ENCODE data around the gene ETV6. TPM values are rescaled to one million over a fixed set of nuclear protein-coding genes. Genes with fewer than 3 reads are reported as not detected.

Gene ETV6
- total RNA-seq, 1 donor from 2014 or later: 14.7 TPM

DNA sequence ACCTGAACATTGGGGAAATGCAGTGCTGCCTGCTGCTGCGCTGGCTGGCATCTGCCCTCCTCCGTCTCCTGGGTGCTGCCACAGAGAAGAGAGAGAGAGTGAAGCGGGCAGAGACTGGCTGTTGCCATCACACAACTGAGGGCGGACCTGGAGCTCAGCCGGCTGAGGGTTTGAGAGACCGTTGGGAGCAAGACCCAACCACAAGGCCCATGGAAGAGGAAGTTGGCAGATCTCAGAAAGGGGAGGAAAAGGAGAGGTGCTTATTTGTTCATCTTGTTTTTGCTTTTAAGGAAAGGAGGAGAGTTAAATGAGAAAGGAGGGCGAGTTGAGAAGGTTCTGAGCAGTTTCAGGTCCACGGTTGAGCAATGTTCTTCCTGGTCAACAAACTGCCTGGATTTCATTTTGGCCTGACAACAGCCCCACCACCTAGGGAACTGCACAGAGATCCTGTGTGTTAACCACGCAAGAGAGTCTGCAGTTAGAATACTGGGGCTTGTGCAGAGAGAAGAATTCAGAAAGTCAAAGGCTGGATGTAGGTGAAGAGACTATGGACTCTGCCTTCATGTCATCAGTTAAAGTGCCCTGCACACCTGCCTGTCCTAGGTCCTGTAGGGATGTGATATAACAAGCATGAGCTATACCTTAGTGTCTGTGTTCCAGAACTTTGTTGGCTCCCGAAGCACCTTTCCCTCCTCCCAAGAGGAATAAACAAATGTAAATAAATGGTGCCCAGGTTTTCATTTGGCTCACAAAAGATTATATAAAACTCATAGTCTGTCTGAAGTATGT, 124.6 kb downstream of the ETV6 start:
- Histone ChIP-seq H3K4me3 (no peak overlapping the region), H3K27ac (no peak overlapping the region), H3K4me1 (peaks cover 8% of the 10 kb centered on the region), H3K27me3 (no peaks in the 10 kb centered on the region), H3K36me3 (no peaks in the 10 kb centered on the region), H3K9me3 (no peaks in the 10 kb centered on the region)
- TF ChIP-seq POLR2AphosphoS5 (IDR thresholded peaks at IDR 0.05; ENCODE audit: insufficient read depth in 1 of 2, low read depth in 1 of 2) (no peak), POLR2A (IDR thresholded peaks at IDR 0.05) (no peak)
- TF ChIP-seq, protein P1, sequence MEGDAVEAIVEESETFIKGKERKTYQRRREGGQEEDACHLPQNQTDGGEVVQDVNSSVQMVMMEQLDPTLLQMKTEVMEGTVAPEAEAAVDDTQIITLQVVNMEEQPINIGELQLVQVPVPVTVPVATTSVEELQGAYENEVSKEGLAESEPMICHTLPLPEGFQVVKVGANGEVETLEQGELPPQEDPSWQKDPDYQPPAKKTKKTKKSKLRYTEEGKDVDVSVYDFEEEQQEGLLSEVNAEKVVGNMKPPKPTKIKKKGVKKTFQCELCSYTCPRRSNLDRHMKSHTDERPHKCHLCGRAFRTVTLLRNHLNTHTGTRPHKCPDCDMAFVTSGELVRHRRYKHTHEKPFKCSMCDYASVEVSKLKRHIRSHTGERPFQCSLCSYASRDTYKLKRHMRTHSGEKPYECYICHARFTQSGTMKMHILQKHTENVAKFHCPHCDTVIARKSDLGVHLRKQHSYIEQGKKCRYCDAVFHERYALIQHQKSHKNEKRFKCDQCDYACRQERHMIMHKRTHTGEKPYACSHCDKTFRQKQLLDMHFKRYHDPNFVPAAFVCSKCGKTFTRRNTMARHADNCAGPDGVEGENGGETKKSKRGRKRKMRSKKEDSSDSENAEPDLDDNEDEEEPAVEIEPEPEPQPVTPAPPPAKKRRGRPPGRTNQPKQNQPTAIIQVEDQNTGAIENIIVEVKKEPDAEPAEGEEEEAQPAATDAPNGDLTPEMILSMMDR (IDR thresholded peaks at IDR 0.05): no peak
- no peak for DNase-seq (ENCODE audit: extremely low spot score in 2 of 2)
- intact Hi-C loops (cut with DNase I): no loop called here

DNA sequence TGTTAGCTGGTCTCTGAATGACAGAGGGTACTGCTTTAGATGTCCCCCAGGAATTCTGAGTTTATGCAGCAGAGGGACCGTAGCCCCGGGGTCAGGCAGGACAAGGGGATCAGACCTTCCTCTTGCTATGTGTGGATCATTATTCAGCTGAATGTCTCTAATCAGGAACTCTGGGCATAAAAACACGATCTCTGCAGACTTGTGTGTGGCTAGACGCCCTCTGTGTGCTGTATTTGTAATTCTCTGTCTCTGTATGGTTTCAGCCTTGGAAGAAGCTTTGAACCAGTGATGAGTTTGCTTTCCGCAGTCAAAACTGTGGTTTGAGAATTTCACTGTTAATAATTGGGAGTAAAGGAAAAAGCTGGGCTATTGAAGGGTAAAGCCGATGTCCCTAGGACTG, 125.3 kb downstream of the ETV6 start:
- H3K36me3 ChIP-seq: no peaks in the 10 kb centered on the region
- DNase-seq (ENCODE audit: extremely low spot score in 2 of 2): no peak
- H3K4me3 ChIP-seq: no peak overlapping the region
- no peak overlapping the region for H3K27ac ChIP-seq
- H3K27me3 ChIP-seq: no peaks in the 10 kb centered on the region
- H3K4me1 ChIP-seq: peaks cover 8% of the 10 kb centered on the region
- intact Hi-C loops (cut with DNase I): no loop called here
- TF ChIP-seq POLR2A (IDR thresholded peaks at IDR 0.05): no peak
- TF ChIP-seq POLR2AphosphoS5 (IDR thresholded peaks at IDR 0.05; ENCODE audit: insufficient read depth in 1 of 2, low read depth in 1 of 2): no peak
- TF ChIP-seq, protein P1 (IDR thresholded peaks at IDR 0.05): no peak
- no peaks in the 10 kb centered on the region for H3K9me3 ChIP-seq

DNA sequence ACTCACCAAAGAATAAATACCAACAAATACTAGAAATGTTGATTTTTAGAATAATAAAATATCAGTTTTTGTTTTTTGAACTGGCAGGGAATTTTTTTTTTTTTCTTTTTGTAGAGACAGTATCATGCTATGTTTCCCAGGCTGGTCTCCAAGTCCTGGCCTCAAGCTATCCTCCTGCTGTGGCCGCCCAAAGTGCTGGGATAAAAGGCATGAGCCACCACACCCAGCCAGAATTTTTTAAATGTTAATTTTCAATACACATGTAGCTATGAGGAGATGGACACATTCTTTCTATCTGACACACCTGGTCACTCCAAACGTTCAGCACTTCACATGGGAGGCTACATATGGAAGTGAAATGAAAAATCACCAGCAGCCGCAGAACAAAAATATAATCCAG, 126.8 kb downstream of the ETV6 start:
- Histone ChIP-seq H3K9me3 (no peaks in the 10 kb centered on the region), H3K36me3 (no peaks in the 10 kb centered on the region), H3K4me3 (no peak overlapping the region), H3K27ac (no peak overlapping the region), H3K4me1 (peaks cover 8% of the 10 kb centered on the region), H3K27me3 (no peaks in the 10 kb centered on the region)
- DNase-seq (ENCODE audit: extremely low spot score in 2 of 2): no peak
- intact Hi-C loops (cut with DNase I): no loop called here
- TF ChIP-seq POLR2A (IDR thresholded peaks at IDR 0.05): no peak
- no peak for TF ChIP-seq POLR2AphosphoS5 (IDR thresholded peaks at IDR 0.05; ENCODE audit: insufficient read depth in 1 of 2, low read depth in 1 of 2)
- TF ChIP-seq, protein P1 (IDR thresholded peaks at IDR 0.05): no peak

DNA sequence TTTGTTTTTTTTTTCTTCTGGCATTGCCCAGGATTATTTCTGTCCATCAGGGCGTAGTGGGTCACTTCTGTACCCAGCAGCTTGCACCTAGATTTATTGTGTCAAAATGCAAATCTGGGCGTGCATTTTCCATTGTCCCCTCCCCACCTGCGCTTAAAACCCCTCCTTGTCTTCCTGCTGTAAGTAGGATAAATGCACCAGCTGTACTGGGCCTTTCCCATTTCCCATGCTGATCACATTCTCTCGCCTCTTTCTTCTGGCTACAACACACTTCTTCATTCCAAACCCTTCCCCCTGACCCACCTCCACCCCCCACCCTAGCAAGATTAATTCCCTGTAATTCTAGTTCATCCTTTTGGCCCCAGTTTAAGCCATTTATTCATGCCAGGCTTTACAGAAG, 128.0 kb downstream of the ETV6 start:
- intact Hi-C loops (cut with DNase I): no loop called here
- no peak for TF ChIP-seq POLR2AphosphoS5 (IDR thresholded peaks at IDR 0.05; ENCODE audit: insufficient read depth in 1 of 2, low read depth in 1 of 2)
- no peak for TF ChIP-seq POLR2A (IDR thresholded peaks at IDR 0.05)
- TF ChIP-seq, protein P1 (IDR thresholded peaks at IDR 0.05): no peak
- H3K27me3 ChIP-seq: no peaks in the 10 kb centered on the region
- DNase-seq (ENCODE audit: extremely low spot score in 2 of 2): no peak
- H3K4me1 ChIP-seq: peaks cover 8% of the 10 kb centered on the region
- H3K27ac ChIP-seq: no peak overlapping the region
- no peaks in the 10 kb centered on the region for H3K9me3 ChIP-seq
- H3K36me3 ChIP-seq: no peaks in the 10 kb centered on the region
- H3K4me3 ChIP-seq: no peak overlapping the region

DNA sequence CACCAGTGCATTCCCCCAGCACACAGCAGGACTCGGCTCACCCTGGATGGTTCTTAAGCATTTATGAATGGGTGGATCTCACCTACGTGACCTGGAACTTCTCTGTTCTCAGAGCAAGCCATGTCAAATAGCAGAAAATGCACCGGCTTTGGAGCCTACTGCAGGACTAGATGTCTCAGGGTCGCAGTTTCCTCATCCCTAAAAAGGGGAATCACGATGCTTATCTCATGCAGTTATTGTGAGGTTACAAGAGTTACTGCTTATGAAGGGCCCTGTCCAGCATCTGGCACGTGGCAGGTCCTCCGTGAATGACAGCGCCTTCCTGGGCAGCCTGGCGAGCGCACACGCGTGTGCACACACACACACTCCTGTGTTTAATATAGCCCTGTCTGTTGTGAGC, 128.5 kb downstream of the ETV6 start:
- Histone ChIP-seq H3K36me3 (no peaks in the 10 kb centered on the region), H3K27ac (no peak overlapping the region), H3K4me1 (peaks cover 8% of the 10 kb centered on the region), H3K4me3 (no peak overlapping the region), H3K27me3 (no peaks in the 10 kb centered on the region), H3K9me3 (no peaks in the 10 kb centered on the region)
- intact Hi-C loops (cut with DNase I): no loop called here
- no peak for DNase-seq (ENCODE audit: extremely low spot score in 2 of 2)
- no peak for TF ChIP-seq POLR2A (IDR thresholded peaks at IDR 0.05)
- TF ChIP-seq, protein P1 (IDR thresholded peaks at IDR 0.05): no peak
- no peak for TF ChIP-seq POLR2AphosphoS5 (IDR thresholded peaks at IDR 0.05; ENCODE audit: insufficient read depth in 1 of 2, low read depth in 1 of 2)

Data from vagina (tissue), 2 donors.